NCI-H2081 treated with DMSO at 0.1 percent for 48 hours (cell line): ENCODE results near the gene KCNQ1.

Source experiments
- DNase-seq: peaks from one replicate; lab custom pipeline; 2025; lab: John Stamatoyannopoulos, UW

The KCNQ1 gene

DNA sequence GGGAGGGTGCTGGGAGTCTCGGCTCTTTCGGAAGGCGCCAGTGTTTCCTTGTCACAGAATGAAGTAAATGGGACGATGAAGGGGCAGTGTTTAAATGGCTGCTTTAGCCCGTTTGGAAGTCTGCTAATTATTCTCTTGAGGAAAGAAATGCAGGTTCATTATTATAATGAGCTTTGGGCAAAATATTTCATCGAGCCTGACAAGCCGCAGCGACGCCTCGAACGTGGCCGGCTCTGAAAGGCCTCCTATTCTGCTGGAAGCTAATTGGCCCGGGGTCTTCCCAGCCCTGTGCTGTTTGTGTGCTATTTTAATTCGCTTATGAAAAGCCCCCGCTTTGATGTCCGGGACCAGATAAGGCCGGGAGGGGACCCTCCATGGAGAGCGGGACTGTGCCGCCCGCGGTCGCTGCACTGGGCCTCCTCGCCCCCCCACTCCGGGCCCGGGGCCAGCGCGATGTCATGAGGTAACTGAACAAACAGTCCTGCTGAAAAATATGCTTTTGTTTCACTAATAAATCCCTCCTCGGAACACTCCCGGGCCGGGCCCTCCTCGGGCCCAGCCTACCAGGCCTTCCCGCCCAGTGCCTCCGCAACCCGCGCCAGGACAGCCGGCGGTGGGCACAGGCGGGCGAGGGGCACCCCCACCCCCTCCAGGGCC lies 362.3 kb downstream of the KCNQ1 start:
- no peak for DNase-seq

- DNase-seq, result no peak
Observed at GRCh38 chr11:2807801-2808241, 363.0 kb downstream of the KCNQ1 start.

DNA sequence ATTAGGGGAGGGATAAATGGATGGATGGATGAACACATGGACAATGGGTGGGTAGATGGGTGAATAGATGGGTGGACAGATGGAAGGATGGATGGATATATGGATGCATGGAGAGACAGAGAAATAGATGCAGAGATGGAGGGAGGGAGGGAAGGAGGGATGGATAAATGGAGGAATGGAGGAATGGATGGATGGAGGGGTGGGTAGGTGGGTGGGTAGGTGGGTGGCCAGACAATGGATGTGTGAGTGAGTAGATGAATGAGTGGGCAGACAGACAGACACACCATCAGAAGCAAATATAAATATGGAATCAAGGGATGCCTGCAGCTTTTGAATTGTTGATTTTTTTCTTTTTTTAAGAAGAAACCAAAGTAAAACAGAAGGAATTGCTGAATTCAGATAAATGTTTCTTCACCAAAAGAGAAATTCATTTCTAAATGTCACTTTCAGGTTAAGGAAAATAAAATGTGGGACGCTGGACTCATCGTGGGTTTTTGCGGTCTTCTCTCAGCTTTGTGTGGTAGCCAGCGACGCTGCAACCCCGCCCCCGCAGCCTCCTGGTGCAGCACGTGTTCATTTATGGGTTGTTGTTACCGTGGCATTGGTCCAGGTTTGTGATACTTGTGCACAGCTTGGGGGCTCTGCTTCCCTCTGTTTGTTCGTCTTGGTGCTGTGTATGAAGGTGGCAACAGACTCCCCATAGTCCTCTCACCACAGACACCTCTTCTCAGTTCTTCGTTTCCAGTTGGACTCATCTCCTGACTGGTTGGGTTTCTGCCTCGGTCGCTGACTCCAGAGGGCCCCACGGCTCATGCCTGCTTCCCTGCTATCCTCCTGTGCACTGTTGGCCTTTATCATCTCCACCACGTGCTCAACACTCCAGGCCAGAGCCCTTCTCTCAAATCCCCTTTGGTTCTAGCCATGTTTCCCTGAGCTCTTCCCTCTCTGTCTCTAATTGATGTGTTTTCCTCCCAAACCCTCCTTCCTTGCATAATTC lies 364.3 kb downstream of the KCNQ1 start:
- no peak for DNase-seq

DNA sequence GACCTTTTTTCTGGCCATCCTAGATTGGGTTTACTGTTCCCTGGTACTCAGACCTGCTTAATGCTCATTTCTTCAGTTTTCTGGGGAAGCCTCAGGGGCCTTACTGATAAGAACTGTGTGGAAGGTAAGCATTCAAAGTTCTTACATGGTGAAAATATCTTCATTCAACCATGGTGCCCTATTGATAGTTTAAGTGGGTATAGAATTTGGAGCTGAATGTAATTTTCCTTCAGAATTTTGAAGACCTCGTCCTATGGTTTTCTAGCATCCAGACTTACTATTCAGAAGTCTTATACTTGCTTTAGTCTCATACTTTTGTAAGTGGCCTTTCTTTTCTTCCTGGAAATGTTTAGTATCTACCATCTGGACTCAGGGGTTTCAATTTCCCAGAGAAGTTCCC lies 365.0 kb downstream of the KCNQ1 start:
- no peak for DNase-seq

GRCh38 chr11:2810411-2811205 lies 365.8 kb downstream of the KCNQ1 start:
- DNase-seq, result no peak

DNA sequence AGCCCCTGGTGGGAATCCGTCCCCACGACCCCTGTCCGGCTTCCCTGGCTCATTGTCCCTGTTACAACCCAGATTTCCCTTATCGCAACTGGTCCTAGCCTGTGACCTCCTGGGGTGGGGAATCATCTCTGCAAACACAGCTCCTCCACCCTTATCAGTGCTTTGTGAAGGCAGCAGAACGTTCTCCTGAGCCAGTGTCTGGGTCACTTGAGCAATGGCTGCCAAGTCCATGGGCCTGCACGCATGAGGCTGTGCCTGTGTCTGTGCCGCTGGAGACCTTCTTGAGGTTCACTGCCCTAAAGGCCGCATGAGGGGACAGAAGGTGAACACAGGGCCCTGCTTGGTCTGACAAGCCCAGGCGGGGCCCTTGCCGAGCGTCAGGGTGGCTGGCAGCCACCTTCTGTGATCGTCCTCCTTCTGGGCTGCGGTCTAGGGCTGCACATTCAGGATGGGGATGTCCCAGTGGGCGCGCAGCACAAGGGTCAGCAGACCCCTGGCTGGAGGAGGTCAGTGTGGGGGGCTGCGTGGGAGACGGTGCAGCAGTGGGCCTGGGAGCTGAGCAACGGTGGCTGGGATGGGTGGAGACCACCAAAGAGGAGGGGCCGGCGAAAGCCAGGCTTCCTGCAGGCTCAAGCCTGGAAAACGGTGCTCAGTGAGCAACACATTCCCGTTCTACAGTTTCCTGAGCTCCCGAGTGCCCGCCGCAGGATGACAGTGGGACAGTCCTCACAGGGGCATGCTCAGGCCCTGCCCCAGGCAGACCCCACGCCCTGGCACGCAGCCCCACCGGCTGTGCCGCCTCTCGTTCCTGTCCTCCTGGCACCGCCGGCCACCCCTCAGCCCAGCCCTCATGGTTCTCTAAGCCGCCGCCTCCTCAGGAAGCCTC lies 366.6 kb downstream of the KCNQ1 start:
- DNase-seq, result no peak

DNA sequence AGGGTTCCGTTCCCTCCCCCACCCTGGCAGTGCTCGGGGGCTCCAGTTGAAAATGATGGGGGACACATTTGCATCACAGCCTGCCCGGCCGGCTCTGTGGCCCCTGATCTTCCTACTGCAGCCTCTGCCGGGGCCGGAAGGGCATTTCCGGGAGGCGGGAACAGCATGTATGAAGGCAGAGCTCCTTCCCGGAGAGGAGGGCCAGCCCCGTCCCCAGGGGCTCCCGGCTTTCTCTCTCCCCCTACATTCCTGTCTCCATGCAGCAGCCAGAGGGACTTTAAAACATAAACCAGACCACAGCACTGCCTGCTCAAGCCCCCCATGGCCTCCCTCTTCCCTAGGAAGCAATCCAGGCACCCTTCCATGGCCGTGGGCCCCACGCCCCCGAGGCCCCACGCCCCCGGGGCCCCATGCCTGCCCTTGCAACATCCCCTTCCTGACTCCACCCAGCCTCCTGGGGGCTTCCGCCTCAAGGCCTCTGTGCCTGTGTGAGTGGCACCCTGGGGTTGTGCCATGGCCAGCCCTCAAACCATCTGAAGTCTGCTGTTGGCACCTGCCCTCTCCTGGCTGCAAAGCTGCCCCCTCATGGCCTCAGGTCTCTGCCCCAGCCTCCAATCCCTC lies 367.7 kb downstream of the KCNQ1 start:
- no peak for DNase-seq

- no peak for DNase-seq
Observed at GRCh38 chr11:2813141-2813908, 368.5 kb downstream of the KCNQ1 start.

GRCh38 chr11:2813968-2814367 lies 369.2 kb downstream of the KCNQ1 start:
- no peak for DNase-seq

- DNase-seq, result no peak
Observed at GRCh38 chr11:2814751-2815150, 369.9 kb downstream of the KCNQ1 start.

DNA sequence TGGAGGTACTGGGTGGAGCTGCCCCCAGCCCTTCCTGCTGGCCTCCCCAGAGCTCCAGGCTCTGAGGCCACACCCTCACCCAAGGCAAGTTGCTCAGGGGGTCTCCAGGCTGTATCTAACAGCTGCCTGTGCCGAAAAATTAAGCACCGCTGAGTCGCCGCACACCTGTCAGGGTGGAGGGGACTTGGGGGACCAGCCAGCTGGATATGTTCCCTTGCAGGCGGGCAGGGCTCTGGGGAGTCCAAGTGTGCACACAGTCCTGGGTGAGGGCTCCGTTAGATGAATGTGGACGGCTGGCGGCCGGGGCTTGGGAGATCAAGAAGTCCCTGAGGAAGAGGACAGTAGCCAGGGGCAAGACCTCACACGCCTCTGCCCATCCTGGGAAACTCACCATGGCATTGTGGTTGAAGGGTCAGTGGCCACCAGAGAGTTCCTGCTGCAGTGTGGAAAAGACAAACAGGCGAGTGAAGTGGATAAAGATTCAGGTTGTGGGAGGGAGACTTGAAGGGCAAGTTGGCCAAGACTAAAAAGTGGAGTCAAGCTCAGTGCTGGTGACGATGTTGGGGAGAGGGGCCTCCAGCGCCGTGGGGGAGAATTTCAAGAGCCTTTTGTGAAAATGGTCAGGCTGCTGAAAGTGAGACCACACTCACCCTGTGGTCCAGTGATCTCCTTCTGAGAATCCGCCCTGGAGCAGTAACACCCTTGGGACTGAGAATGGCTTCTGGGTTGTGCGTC lies 371.1 kb downstream of the KCNQ1 start:
- no peak for DNase-seq

GRCh38 chr11:2816523-2816922 lies 371.7 kb downstream of the KCNQ1 start:
- no peak for DNase-seq

DNA sequence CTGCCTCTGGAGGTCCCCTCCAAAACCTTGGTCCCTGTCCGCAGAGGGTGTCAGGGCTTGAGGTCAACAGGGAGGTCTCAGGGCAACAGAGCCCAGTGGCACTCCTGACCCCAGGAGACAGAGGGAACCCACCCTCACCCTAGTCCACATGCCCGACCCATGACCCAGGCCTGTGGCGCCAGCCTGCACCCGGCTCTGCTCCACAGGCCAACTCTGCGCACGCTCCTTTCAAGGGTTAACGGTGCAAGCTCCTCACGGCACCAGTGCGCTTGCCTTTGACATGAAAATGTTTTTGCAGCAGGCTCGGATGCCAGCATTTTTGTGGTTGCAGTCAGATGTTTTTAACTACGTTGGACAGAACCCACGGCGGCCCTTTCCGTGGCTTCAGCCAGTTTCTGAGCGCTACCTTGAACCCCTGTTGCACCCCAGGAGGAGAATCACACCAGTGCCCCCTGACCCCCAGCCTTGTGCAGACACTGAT lies 372.2 kb downstream of the KCNQ1 start:
- no peak for DNase-seq

GRCh38 chr11:2817431-2817830 lies 372.6 kb downstream of the KCNQ1 start:
- no peak for DNase-seq

GRCh38 chr11:2818021-2818420 lies 373.2 kb downstream of the KCNQ1 start:
- no peak for DNase-seq

DNA sequence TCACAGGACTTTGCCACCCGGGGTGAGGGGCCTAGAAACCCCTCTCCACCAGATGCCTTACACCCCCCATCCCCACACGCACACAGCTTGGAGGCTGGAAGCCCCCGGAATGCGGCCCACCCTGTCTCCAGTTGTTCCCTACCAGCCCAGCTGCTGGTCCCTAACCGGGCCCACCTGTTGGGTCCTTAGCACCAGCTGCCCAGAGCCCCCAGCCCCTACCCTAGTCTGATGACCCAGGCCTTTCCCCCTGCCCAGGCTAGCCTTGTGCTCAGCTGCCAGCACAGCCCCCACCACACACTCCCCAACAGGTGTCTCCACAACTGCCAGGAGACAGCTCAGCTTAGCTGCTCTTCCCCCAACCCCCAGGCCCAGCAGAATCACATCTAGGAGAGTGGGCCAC lies 373.7 kb downstream of the KCNQ1 start:
- no peak for DNase-seq

GRCh38 chr11:2819316-2819715 lies 374.5 kb downstream of the KCNQ1 start:
- DNase-seq, result no peak

- no peak for DNase-seq
Observed at GRCh38 chr11:2820976-2821375, 376.2 kb downstream of the KCNQ1 start.

- DNase-seq, result no peak
Observed at GRCh38 chr11:2821891-2822290, 377.1 kb downstream of the KCNQ1 start.
